HG03108 (cell line): ENCODE results near the gene TEX53.

ENCODE experiments used
- ATAC-seq: cut with Tn5 transposase; IDR thresholded peaks from one replicate; pipeline ENCODE4 v1.9.1; 2021; ENCODE audit warnings: moderate library complexity; ENCODE audit not compliant: unreplicated experiment

Gene TEX53

DNA sequence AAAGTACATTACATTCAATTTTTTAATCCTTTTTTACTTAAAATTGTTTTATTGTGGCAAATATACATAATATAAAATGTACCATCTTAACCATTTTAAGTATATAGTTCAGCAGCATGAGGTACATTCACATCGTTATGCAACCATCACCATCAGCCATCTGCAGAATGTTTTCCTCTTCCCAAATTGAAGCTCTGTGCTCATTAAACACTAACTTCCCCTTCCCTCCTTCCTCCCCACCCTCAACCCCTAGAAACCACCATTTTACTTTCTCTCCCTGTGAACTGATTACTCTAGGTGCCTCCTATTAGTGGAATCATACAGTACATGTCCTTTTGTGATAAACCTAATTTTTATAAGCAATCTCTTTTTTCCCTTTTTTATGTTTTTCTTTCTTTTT, 15.6 kb downstream of the TEX53 start:
- no peak for ATAC-seq

DNA sequence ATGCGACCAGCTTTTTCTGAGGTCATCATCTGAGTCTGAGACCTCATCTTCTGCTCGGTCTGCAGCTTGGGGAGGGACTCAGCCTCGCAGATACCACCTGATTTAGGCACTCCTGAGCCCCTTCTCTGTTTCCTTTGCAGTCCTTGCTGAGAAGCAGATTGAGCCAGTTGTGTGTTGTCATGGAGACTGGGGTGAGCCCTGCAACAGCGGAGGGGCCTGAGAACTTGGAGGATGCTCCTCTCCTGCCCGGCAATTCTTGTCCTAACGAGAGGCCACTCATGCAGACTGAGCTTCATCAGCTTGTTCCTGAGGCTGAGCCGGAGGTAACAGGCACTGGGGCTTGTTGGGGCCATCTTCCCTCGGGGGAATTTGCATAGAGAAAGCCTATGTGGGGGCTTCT, 19.2 kb downstream of the TEX53 start:
- no peak for ATAC-seq

DNA sequence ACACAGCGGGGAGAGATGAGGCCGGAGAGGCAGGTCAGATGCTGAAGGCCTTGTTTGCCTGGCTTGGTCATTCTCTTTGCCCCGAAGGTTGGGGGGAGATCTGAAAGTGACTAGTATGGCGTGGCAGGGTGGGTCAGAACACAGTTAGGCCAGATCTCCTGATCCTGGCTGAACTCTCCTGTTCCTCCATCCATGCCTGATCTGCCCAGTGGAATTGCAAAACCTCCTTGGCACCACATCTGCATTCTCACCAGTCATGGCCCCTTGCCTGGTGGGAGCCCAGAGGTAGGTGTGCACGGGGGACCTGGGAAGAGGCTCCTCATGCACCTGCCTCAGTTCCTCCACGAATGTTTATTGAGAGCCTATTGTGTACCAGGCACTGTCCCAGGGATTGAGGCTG, 23.2 kb downstream of the TEX53 start:
- ATAC-seq, result no peak

DNA sequence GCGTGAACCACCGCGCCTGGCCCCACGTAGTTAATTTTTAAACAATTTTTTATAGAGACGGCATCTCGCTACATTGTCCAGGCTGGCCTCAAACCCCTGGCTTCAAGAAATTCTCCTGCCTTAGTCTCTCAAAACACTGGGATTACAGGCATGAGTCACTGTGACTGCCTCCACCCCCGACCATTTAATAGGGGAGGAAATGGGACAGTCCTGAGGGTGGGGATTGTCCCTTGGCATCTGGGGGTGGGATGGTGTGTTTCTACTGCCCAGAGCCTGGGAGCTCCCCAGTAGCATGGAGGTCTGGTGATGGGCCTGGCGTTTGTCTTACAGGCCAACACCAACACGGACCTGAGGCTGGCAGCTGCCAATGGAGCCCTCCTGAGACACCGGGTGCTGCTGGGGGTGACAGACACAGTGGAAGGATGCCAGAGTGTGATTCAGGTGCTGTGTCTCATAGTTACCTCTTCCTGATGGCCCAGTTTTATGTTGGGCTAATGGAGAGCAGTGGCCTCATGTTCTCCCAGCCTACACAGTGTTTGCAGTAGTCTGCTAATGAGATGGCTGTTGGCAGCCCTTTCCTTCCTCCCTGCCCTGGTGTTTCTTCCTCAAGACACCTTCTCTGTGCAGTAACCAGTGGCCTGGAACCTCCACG, 24.0 kb downstream of the TEX53 start:
- ATAC-seq, result no peak

DNA sequence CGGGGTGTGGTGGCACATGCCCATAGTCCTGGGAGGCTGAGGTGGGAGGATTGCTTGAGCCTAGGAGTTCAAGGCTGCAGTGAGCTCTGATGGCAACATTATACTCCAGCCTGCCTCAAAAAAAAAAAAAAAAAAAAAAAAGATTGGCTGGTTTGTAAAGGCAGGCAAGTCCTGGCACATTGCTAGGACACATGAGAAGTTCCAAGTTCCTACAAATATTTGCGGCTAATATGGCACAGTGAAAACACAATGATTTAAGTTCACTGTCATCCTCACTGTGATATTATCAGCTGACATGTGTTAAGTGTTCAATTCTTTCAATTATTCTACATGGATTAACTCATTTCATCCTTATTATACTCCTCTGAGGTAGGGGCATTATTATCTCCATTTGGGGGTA, 26.4 kb downstream of the TEX53 start:
- no peak for ATAC-seq

DNA sequence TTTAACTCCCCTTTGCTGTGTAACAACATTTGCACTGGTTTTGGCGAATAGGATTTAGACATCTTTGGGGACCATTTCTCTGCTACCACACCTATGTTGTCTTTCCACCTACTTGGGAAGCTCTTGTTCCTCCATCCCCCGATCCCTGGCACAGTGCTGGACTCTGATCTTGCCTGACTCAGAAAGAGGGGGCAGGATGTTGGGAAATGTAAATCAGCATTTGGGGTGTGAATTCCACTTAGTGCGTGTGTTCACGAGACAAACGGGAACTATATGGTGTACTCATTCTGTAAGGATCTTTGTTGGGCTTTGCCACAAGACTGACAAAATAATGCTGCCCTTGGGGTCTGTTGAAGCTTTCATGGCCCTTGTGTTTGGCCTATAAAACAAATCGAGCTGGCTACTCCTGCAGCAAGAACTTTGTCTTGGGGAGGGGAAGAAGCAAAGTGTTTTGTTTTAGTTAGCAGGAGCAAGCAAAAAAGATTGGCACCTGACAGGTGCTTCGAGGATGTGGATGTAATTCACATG, 28.0 kb downstream of the TEX53 start:
- no peak for ATAC-seq

DNA sequence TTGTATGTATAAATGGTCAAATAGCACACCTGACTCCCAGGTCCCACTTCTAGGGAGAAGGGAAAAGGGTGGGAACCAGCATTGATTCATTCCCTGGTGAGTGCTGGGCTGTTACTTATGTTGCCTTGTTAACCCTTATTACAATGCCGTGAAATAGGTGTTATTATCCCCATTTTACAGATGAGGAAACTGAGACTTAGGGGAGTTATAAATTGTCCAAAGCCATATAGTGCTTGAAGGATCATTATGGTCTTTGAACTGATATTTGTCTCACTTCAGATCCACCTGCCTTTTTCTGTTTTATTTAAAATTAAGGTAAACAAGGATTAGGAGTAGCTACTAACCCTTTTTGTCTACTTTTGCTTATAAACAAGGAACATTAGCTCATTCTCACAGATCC, 30.1 kb downstream of the TEX53 start:
- no peak for ATAC-seq

DNA sequence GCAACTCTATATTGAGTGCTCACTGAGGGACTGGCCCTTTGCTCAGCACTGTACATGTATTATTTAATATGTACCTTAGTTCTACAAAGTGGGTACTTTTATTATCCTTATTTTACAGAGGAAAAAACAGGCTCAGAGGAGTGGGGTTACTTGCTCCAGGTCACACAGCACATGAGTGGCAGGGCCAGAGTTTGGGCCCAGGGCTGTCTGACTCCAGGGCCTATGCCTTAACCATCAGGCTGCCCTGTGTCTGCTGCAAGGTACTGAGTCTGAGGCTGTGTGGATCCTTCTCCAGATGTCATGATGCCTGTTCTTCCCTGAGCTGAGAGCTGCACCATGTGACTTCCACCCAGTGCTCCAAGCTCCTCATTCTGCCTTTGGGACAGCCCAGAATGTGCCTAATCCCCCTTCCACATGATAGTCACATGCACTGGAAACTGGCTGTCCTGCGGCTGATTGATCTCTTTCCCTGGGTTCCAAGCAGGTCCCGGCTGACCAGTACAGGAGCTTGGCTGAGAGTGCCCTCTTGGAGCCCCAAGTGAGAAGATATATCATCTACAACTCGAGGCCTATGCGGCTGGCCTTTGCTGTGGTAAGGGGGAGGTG, 31.1 kb downstream of the TEX53 start:
- no peak for ATAC-seq

DNA sequence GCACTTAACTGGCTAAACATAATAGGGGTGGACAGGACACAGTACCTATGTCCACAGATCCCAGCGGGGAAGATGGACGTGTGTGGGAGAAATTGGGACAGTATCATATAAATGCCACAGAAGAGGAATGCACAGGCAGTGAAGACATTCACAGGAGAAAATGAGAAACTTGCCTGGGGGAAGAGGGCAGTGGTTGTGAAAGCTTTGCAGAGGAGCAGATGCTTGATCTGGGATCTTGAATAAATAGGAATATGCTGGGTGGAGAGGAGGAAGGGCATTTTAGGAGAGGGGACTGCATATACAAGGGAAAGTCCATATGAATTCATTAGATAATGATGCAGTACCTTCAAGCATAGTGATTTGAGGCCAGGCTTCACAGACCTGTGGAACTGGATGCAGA, 32.9 kb downstream of the TEX53 start:
- no peak for ATAC-seq

DNA sequence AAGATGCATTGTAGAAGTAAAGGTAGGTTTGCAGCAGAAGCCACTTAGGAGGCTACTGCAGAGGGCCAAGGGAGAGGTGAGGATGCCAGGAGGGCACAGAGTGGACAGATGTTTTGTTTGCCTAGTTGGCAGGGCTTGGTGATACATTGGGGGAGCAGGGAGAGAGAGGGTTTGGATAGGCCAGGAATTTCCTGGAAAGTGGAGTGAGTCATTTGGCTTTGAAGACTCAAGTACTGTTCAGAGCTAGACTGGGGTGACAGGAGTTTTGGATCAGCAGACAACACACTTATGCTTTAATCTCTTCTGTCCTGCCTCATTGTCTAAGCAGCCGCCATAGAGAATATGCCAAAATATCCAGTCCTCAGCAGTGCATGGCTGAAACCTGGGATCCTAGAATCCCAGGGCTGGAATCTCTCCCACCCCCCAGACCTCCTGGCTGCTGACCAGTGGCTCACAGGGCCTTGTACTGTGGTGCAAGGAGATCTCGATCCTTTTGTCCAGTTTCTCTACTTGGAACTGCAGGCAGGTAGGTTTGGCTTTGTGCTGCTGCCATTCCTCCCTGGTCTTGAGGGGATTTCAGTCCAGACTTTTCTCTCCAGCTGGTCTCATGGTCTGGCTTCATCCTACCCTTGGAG, 35.5 kb downstream of the TEX53 start:
- ATAC-seq, result no peak

DNA sequence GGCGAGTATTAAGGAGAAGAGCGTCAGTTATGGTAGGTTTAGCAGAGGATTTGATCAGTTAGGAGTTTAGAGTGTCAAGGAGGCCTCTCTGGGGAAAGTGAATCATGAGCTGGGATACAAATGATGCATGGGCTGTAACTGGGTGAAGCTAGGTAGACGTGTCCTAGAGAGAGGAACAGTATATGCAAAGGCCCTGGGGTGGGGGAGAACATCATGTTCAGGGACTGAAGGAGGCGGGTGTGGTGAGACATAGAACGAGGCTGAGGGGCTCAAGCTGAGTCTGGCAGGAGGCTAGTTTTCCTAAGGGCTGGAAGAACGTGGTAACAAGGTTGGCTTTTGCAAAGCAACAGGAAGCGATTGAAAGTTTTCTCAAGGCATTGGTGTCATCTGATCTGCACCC, 36.0 kb downstream of the TEX53 start:
- ATAC-seq, result no peak

DNA sequence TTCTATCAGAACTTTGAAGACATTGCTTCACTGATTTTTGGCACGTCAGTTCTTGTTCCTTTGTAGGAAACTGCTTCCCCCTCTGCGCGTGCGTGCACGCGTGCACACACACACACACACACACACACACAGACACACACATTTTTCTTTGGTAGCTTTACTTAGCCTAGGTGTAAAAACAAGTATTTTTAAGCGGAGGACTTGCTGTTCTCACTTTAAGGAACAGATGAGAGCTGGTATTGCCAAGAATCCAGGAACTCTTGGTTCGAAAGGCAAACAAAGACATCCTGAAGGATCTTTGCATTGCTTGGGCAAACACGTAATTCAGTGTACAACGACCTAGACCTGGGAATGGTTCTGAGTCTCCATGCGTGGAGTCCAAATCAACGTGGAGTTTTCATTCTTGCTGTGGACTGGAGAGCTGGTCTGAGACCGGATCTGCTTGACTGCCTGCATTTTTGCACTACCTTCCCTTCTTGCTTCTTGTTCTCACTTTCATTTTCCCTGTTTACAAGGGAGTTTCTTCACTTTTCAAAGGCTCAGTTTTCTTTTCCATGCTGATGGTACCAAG, 38.3 kb downstream of the TEX53 start:
- no peak for ATAC-seq

DNA sequence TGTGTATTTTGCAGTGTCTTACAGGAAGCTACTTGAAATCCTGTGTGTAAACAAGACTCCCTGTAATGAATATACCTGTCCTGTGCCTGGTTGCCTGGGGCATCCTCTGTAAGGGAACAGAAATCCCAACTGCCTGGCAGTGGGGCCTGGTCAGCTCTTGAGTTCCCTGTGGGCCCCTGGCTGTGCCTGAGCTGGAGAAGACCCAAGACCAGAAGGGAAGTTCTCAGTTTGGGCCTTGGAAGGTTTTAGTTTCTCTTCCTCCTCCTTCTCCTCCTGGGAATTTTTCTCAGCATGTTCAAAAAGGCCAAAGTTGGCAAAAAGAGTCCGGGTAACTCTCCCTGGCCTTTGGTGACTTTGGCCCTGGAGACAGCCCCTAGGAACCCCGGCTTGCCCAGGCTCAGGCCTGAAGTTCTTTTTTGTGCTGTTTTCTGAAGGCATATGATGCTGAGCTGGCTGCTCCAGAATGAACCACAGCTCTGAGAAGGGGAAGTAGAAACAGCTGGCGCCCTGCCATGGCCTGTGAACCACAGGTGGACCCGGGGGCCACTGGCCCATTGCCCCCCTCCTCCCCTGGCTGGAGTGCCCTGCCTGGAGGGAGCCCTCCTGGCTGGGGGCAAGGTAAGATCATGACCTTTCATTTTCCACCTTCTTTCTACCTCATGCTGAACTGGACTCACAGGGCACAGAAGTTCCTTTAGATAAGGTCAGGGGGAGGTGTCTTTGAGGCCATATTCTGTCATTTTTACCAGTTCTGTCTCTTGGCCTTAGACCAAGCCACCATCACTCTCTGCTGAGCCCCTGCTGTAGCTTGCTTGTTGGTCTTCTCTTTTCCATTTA, 40.7 kb downstream of the TEX53 start:
- peak; percentile 83 for ATAC-seq

DNA sequence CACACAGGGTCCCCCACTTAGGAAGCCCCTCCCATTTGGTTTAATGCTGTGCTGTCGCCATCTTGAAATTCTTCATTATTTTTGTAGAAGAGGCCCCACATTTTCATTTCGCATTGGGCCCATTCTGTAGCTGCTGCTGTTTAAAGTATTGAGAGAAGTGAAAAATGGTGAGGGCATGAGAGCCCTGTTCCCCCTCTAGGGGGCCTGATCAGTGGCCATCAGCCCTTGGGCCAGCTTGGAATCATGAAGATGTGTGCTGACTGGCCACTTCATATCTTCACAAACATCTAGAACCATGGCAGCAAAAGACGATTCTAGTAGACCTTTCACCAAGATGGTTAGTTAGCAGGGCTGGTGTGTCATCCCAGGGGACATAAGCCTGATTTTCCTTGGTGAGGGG, 43.2 kb downstream of the TEX53 start:
- ATAC-seq, result no peak

DNA sequence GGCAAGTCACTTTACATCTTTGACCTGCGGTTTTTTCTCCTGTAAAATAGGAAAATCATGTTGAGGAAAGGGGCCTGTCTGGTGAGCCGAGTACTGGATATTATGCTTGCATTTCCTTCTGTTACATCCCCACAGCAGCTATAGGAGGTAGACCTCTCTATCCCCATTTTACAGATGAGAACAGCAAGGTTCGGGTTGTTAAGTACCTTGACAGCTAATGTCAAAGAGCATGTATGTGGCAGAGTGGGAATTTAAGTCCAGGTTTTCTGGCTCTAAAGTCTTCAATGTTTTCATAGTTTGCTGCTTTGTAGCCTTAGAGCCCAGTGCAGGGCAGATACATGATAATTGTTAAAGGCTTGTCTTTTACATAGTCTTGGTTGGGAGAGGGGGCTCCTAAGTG, 43.7 kb downstream of the TEX53 start:
- no peak for ATAC-seq

DNA sequence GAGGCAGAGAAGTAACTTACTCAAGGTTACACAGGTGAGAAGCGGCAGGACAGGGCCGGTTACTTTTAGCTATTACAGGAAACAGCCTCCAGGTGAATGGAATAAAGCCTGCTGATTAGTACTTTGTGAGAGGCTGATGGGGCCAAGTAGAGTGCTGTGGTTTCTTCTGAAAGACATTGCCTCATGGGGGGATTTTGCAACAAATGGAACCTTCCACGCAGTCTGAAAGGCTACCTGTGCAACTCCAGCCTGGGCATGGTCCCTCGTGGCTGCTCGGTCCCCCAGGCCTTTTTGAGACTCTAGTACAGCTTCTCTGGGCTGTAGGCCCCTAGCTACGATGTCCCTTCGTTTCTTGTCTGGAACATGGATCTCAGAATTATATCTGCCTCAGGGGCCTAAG, 44.5 kb downstream of the TEX53 start:
- no peak for ATAC-seq

DNA sequence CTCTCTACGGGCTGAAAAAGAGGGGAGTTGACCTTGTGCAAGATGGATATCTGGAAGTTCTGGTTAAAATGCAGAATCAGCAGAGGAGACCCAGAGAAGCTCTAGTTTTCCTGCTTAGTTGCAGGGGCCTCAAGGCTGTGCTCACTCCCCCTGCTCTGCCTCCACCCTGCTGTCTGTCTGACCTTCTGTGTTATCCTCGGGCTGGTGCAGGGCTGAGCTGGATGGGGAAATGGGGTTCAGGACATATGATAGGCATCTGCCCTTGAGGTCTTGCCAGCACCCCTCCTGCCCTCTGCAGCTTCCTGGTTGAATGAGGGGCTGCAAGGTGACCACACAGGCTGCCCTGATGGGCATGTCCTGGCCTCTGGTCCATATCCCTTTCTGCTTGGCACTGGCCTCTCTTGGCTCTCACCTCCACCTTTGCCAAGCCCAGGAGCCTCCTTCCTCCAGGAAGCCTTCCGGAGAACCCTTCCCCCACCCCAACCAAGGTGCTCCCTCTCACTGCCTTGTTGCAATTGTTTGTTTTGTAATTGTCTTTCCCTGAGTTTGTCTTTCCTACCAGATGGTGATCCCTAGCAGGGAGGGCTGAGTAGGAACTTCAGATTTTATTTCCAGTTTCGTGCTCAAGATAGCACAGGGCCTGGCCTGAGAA, 45.2 kb downstream of the TEX53 start:
- ATAC-seq, result no peak

DNA sequence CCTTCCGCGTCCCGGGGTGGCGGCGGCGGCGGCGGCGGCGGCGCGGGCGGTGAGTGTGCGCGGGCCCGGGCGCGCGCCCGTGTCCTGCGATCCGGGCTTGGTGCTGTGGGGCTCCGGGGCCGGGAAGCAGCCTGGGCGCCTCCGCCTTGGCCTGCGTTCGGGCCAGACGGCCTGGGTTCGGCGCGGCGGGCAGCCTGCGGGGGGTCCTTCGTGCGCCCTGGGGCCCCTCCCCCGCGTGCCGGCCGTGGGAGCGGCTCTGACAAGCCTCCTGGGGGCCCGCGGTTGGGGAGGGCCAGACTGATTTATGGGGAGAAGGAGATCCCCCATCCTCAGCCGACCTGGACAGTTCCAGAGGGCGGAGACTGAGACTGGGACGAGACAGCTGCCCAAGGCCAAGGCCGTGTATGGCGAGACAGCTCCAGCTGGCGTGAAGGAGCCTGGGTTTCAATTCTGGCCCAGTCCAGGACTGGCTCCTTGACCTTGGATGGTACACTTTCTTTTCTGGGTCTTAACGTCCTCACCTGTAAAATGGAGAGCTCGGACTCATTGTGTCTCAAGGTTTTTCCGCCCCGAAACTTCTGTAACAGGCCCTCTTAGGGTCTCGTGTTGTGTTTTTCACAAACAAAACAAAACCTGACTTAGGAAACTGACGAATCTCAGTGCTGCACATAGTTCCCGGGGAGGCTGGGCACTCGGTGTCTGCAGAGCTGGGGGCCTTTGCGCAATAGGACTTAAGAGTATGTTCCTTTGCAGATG, 45.9 kb downstream of the TEX53 start:
- ATAC-seq, result peak; percentile 32

DNA sequence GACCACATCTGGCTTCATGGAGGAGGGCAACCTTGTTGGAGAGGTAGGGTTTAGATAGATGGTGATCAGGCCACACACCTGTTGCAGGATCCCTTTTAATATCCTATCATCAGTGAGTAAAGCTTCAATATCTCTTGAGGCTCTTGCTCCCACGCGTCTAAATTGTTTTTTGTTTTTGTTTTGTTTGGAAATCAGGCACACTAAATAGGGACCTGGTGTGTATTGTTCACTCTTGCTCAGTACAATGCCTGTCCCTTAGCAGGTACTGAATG, 49.1 kb downstream of the TEX53 start:
- no peak for ATAC-seq
